T1000 (cell line): ENCODE data around the gene P2RX6.

Experiments
- DNase-seq: peaks from one replicate; lab custom pipeline; 2025; ENCODE audit warnings: mixed read lengths; lab: John Stamatoyannopoulos, UW

Gene P2RX6

GRCh38 chr22:20979940-20980453, 35.0 kb upstream of the P2RX6 start:
- DNase-seq: no peak

GRCh38 chr22:20980523-20980922, 34.4 kb upstream of the P2RX6 start:
- DNase-seq: no peak

GRCh38 chr22:20980938-20981722, 33.8 kb upstream of the P2RX6 start:
- DNase-seq: no peak

DNA sequence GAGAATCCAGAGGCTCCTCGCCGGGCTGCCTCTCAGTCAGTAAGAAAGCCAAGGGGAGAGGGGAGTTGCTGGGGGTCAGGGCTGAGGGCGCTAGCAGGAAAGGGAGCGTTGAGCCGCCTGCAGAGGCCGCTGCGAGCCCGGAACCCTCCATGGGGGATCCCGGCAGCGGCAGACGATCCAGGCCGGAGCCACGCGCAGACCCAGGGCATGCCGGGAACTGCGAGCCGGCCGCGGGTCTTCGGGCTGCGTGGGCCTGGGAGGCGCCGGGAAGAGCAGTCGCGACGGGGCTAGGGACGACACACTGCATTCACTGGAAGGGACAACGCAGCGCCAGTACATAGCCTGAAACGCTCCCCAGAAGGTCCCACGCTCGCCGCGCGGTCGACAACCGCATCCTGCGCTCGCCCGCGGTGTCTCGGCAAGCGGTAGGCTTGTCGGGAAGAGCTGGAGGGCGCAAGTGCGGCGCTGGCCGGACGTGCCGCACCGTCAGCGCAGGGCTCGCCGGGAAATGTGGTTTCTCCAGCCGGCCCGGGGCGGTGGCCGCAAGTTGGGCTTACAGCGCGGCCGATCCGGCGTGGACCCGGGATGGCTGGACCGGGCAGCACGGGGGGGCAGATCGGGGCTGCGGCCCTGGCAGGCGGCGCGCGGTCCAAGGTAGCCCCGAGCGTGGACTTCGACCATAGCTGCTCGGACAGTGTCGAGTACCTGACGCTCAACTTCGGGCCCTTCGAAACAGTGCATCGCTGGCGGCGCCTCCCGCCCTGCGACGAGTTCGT, 33.0 kb upstream of the P2RX6 start, which contains the start of gene LZTR1:
LZTR1 (plus strand) TSS at position 511 of the 776 bp plus-strand sequence; CDS start at position 586, 75 bp downstream.
- peak; percentile 72 for DNase-seq

DNA sequence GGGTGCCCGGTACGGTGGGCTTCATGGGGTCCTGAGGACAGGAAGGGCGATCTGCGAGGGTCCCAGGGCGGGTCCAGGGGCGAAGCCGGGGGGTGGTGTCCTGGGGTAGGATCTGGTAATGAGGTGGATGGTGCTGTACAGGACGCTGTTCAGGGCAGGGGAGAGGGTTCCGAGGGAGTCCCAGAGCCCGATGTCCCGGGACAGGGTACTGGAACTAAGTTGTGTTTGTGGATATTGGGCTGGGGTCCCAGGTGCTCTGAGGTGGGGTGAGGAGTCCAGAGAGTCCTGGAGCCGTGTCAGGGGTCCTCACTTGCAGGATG, 32.4 kb upstream of the P2RX6 start:
- DNase-seq: no peak

GRCh38 chr22:20983081-20983771, 31.7 kb upstream of the P2RX6 start:
- no peak for DNase-seq

DNA sequence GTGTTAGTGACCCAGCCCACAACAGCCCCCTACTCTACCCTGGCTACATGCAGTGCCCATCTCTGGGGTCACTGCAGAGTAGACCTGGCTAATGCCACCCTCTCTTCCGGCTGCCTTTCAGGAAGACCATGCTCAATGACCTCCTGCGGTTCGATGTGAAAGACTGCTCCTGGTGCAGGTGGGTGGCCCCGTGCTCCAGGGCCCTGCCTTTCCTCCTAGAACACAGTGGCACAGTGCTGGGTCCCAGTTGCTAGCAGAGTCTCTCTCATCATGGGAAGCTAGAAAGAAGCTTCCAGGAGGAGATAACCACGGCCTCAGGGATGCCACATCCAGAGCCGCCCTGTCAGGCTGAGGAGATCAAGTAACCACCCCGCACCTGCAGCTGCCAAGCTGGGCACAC, 29.2 kb upstream of the P2RX6 start:
- DNase-seq: no peak

DNA sequence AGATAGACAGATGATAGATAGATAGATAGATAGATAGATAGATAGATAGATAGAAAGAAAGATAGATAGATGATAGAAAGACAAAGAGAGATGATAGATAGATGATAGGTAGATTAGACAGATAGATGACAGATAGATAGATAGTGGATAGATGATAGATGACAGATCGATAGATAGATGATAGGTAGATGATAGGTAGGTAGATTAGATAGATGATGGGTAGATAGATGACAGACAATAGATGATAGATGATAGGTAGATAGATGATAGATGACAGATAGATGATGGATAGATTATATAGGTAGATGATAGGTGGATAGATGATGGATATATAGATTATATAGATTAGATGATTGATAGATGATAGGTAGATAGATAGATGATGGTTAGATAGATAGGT, 28.6 kb upstream of the P2RX6 start:
- no peak for DNase-seq

DNA sequence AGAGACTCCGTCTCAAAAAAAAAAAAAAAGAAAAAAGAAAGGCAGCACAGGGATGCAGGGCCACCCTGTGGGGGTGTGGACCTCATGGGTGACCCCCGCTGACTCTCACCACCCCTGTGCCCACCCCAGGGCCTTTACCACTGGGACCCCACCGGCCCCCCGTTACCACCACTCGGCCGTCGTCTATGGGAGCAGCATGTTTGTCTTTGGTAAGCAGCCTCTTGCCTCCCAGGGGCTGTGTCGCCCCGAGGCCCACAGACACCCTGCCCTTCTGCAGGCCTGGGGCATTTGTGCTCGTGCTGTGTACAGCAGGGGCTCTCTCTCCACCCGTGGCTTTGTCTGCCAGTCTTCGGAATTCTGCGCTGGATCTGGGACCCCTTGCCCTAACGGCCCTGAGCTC, 27.6 kb upstream of the P2RX6 start:
- no peak for DNase-seq

DNA sequence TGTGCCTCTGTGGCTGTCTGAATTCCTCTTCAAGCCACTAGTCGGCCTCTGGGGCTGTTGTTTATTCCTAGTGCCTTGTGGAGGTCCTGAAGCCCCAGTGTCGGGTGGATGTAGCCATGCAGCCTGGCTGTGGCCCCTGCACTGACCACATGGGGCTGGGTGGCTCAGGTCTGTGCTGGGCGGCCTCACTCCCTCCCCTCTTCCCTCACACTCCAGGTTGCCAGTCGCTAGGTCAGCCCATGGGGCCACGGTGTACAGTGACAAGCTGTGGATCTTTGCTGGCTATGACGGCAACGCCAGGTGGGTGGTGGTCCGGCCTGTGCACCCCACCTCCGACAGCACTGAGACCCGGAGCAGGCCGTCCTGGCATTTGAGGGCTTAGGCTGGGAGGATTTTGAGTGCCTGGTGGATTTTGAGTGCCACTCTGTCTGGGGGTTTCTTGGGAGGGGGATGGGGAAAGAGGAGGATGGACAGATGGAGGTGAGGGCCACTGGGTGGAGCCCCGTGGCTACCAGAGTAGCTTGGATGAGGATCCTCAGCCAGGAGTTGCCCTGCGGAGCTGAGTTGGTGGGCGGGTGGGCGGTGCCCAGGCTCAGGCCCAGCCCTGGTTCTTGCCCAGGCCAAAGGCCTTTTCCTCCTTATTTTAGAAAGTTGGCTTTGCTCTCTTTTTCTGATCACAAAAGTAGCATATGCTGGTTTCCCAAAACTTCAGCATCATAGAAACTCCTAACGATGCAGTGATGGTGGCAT, 26.2 kb upstream of the P2RX6 start:
- DNase-seq: no peak

- no peak for DNase-seq
Observed at GRCh38 chr22:20989323-20990138, 25.4 kb upstream of the P2RX6 start.

GRCh38 chr22:20990184-20991180, 24.5 kb upstream of the P2RX6 start:
- no peak for DNase-seq

GRCh38 chr22:20991252-20992055, 23.5 kb upstream of the P2RX6 start:
- no peak for DNase-seq

DNA sequence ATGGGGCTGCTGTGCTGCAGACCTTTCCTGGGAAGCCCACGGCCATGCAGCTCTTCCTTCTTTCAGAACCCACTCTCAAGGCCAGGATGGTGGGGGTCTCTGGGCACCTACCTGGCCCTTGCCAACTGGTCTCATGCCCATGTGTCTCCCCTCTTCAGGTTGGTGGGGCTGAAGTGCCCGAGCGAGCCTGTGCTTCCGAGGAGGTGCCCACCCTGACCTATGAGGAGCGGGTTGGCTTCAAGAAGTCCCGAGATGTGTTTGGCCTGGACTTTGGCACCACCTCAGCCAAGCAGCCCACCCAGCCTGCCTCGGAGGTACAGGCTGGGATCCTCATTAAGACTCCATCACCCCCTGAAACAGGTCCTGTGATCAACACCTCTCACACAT, 22.9 kb upstream of the P2RX6 start:
- no peak for DNase-seq

DNA sequence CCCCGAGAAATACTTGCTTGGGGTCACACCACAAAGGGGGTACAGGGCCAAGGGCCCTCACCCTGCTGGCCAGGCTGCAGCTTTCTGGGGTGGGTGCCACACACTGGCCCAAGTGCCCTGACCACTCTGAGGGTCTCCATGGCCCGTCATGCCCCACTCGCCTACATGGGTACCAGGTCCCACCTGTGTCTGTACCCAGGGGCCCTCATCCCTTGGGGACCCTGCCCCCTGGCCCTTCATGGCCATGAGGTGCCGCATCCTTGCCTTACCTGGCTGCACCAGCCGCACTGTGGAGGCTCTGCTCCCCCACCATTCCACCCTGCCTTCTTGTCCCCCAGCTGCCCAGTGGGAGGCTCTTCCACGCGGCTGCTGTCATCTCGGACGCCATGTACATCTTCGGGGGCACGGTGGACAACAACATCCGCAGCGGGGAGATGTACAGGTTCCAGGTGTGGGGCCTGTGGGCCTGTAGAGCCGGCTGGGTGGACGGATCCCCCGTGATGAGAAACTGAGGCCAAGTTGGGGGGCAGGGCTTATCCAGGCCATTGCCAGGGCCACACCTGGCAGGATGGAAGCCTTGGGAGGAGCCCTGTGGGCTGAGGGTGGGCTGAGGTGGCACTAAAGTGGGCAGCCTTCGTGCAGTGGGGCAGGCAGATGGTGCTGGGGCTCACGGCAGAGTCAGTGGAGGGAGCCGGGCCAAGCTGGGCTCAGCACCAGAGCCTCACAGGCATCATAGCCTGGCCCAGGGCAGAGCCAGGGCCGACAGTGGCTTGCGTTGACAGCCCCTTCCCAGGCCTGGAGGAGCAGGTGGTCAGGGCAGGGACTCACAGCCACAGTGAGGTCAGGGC, 22.3 kb upstream of the P2RX6 start:
- DNase-seq: no peak

GRCh38 chr22:20993304-20994127, 21.4 kb upstream of the P2RX6 start:
- DNase-seq: no peak
